GM12864 (cell line): ENCODE data around the gene SSBP1.

Source experiments
- DNase-seq: peaks from one replicate; pipeline ENCODE4 v3.0.0-alpha.2; 2011; ENCODE audit warnings: low read depth
- H3K4me3 ChIP-seq: 2 replicates; pipeline ENCODE4 v1.5.1; 2011; ENCODE audit warnings: mild to moderate bottlenecking, low read depth, low read length, control low read depth
- CTCF ChIP-seq: IDR thresholded peaks from 2 replicates; pipeline ENCODE4 v1.5.1; 2011; ENCODE audit warnings: low read depth, mild to moderate bottlenecking, moderate library complexity, low read length, control low read depth, inconsistent platforms; ENCODE audit errors: missing control alignments

The SSBP1 gene

GRCh38 chr7:141715794-141716689 is 22.1 kb upstream of the SSBP1 start:
- no peak for TF ChIP-seq CTCF

GRCh38 chr7:141717450-141717849 is 20.7 kb upstream of the SSBP1 start:
- DNase-seq: no peak
- no peak for TF ChIP-seq CTCF
- no peak overlapping the region for H3K4me3 ChIP-seq

More at GRCh38 chr7:141715794-141716689, 22.1 kb upstream of the SSBP1 start:
- DNase-seq: no peak
- H3K4me3 ChIP-seq: no peak overlapping the region

GRCh38 chr7:141722529-141722928 is 15.6 kb upstream of the SSBP1 start:
- DNase-seq: no peak
- no peak for TF ChIP-seq CTCF
- no peak overlapping the region for H3K4me3 ChIP-seq

GRCh38 chr7:141729020-141729419 is 9.1 kb upstream of the SSBP1 start:
- DNase-seq: no peak
- no peak for TF ChIP-seq CTCF
- H3K4me3 ChIP-seq: no peak overlapping the region

GRCh38 chr7:141731476-141732149 is 6.5 kb upstream of the SSBP1 start:
- no peak for TF ChIP-seq CTCF
- H3K4me3 ChIP-seq: no peak overlapping the region
- no peak for DNase-seq

- DNase-seq: no peak
- H3K4me3 ChIP-seq: peak overlapping the region; percentile 76
- TF ChIP-seq CTCF: no peak
These were observed 881 bp upstream of the SSBP1 start for GRCh38 chr7:141737118-141737835.
